ENCODE results near the gene SYNPR.

The SYNPR gene

DNA sequence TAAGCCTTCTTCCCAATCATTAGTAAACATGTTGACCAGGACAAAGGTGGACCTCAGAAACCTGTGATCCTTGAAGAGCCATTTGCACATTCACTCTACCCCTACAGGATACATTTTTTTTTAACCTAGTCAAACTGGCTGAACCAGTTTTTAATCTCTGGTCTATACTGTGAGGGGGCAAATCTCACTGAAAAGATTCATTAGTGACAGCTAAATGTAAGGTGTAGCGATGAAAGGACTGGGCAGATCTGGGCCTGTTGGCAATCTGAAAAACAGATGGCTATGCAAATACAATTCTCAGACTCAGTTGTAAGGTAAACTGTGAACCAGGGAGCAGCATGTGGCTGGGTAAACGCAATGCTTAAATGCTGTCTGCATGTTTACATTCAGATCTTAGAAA, 298.7 kb downstream of the SYNPR start:
- H3K27me3 ChIP-seq (ENCODE audit: insufficient read depth, low read depth, severe bottlenecking) = no peaks in the 10 kb centered on the region
- TF ChIP-seq, protein P1, sequence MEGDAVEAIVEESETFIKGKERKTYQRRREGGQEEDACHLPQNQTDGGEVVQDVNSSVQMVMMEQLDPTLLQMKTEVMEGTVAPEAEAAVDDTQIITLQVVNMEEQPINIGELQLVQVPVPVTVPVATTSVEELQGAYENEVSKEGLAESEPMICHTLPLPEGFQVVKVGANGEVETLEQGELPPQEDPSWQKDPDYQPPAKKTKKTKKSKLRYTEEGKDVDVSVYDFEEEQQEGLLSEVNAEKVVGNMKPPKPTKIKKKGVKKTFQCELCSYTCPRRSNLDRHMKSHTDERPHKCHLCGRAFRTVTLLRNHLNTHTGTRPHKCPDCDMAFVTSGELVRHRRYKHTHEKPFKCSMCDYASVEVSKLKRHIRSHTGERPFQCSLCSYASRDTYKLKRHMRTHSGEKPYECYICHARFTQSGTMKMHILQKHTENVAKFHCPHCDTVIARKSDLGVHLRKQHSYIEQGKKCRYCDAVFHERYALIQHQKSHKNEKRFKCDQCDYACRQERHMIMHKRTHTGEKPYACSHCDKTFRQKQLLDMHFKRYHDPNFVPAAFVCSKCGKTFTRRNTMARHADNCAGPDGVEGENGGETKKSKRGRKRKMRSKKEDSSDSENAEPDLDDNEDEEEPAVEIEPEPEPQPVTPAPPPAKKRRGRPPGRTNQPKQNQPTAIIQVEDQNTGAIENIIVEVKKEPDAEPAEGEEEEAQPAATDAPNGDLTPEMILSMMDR (IDR thresholded peaks at IDR 0.05; ENCODE audit: low read depth, low read length) = no peak
- no peaks in the 10 kb centered on the region for H3K9me3 ChIP-seq (ENCODE audit: severe bottlenecking)
- no peak for DNase-seq
- no peak overlapping the region for H3K27ac ChIP-seq
- no peak overlapping the region for H3K4me3 ChIP-seq (ENCODE audit: low read depth, low read length)
- H3K36me3 ChIP-seq = no peaks in the 10 kb centered on the region

DNA sequence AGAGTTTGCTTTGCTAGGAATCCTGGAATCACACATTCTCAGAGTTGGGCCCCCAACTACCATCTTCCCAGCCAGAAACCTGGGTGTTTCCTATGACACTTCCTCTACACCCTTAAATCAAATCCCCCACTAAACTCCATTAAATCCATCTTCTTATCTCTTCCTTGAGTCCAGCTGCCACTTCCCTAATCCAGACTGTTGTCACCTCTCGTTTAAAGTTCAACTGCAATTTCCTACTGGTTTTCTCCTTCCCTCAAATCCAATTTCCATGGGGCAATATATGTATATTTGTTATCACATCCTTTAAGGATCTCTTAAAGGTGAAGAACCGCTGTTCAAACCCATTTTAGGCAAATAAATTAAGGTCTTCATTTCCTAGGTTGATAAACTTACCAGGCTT, 300.8 kb downstream of the SYNPR start:
- DNase-seq = no peak
- Histone ChIP-seq H3K27ac (no peak overlapping the region), H3K4me3 (ENCODE audit: low read depth, low read length) (no peak overlapping the region), H3K36me3 (no peaks in the 10 kb centered on the region), H3K27me3 (ENCODE audit: insufficient read depth, low read depth, severe bottlenecking) (no peaks in the 10 kb centered on the region), H3K9me3 (ENCODE audit: severe bottlenecking) (no peaks in the 10 kb centered on the region)
- TF ChIP-seq, protein P1 (IDR thresholded peaks at IDR 0.05; ENCODE audit: low read depth, low read length) = no peak

DNA sequence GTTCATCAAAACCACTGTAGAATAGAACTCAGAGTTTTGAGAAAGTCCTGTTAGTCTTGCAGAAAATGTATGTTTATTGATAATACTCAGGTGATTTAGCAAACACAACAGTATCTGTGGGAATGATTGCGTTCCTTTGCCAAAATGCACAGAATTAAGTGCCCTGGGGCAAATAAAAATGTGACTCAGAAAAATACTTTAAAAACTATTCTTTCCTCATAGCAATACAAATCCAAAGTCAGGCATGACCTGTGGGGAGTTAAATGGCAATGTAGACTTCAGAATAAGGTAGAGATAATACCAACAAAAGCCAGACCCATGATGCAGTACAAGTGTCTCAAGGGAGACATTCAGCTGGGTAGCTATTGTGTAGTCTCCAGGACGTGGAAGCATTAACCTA, 302.0 kb downstream of the SYNPR start:
- Histone ChIP-seq H3K27me3 (ENCODE audit: insufficient read depth, low read depth, severe bottlenecking) (no peaks in the 10 kb centered on the region), H3K4me3 (ENCODE audit: low read depth, low read length) (no peak overlapping the region), H3K27ac (no peak overlapping the region), H3K9me3 (ENCODE audit: severe bottlenecking) (no peaks in the 10 kb centered on the region), H3K36me3 (no peaks in the 10 kb centered on the region)
- DNase-seq = no peak
- TF ChIP-seq, protein P1 (IDR thresholded peaks at IDR 0.05; ENCODE audit: low read depth, low read length) = no peak

DNA sequence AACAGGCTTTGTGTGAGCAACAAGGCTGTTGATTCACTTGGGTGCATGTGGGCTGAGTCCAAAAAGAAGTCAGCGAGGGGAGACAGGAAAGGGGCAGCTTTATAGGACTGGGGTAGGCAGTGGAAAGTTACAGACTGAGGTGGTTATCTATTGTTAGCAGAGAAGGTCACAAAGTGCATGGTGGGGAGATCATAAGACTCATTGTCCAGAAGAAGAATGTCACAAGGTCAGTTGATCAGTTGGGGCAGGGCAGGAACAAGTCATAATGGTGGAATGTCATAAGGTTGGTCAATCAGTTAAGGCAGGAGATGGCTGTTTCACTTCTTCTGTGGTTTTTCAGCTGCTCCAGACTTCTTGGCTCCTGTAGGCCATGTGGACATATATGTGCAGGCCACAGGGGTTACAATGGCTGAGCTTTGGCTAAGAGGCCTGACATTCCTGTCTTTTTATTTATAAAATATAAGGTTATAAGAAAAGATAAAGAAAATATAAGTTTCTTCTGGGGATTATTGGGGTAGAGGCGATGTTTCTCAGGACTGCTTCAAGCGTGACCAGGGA, 304.9 kb downstream of the SYNPR start:
- TF ChIP-seq, protein P1 (IDR thresholded peaks at IDR 0.05; ENCODE audit: low read depth, low read length) = no peak
- no peak for DNase-seq

DNA sequence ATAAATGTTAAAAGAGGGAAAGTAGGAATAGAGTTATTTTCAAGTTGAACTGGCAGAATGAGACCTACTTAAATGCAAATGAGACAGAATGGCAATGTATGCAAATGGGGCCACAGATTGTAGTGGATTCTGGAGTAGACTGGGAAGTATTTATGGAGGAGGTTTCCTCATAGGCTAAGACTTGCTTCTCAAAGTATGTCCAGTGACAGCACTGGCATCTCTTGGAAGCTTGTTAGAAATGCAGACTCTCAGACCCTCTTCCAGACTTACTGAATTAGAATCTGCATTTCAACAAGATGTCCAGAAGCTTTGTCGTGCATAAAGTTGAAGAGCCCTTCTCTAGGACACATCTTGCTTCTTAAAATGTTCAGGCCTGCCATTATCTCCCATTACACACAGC, 306.6 kb downstream of the SYNPR start:
- no peak for DNase-seq
- Histone ChIP-seq H3K27me3 (ENCODE audit: insufficient read depth, low read depth, severe bottlenecking) (no peaks in the 10 kb centered on the region), H3K9me3 (ENCODE audit: severe bottlenecking) (no peaks in the 10 kb centered on the region), H3K27ac (no peak overlapping the region), H3K36me3 (no peaks in the 10 kb centered on the region), H3K4me3 (ENCODE audit: low read depth, low read length) (no peak overlapping the region)
- TF ChIP-seq, protein P1 (IDR thresholded peaks at IDR 0.05; ENCODE audit: low read depth, low read length) = no peak

More for the DNA sequence above, 304.9 kb downstream of the SYNPR start:
- no peak overlapping the region for H3K4me3 ChIP-seq (ENCODE audit: low read depth, low read length)
- no peaks in the 10 kb centered on the region for H3K9me3 ChIP-seq (ENCODE audit: severe bottlenecking)
- no peak overlapping the region for H3K27ac ChIP-seq
- H3K36me3 ChIP-seq = no peaks in the 10 kb centered on the region
- H3K27me3 ChIP-seq (ENCODE audit: insufficient read depth, low read depth, severe bottlenecking) = no peaks in the 10 kb centered on the region

DNA sequence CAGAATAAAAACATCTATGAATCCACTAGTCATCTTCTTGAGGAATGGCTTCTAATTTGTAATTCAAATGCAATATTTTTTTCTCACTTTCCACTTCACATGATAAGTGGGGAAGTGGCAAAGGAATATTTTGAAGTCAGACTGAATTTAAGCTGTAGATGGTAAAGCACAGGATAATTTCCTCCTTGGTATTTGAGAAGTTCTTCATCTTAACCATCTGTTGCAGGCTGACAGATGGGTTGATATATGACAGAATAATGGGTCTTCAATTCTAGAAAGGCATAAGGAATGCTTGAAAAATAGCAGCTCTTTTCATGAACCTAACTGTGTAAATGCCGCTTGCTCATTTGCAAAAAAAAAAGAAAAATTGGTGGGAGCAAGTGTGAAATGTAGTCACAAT, 307.8 kb downstream of the SYNPR start:
- DNase-seq = no peak
- TF ChIP-seq, protein P1 (IDR thresholded peaks at IDR 0.05; ENCODE audit: low read depth, low read length) = no peak
- no peak overlapping the region for H3K4me3 ChIP-seq (ENCODE audit: low read depth, low read length)
- H3K36me3 ChIP-seq = no peaks in the 10 kb centered on the region
- no peaks in the 10 kb centered on the region for H3K9me3 ChIP-seq (ENCODE audit: severe bottlenecking)
- no peaks in the 10 kb centered on the region for H3K27me3 ChIP-seq (ENCODE audit: insufficient read depth, low read depth, severe bottlenecking)
- H3K27ac ChIP-seq = no peak overlapping the region

All from WERI-Rb-1 (cell line).